ENCODE measurements around the gene RGS5. TPM values are rescaled to one million over a fixed set of nuclear protein-coding genes. Genes with fewer than 3 reads are reported as not detected.

The RGS5 gene
- total and polyA plus RNA-seq, 2 experiments from 2014 or later, result 23.4 to 48.3 TPM

GRCh38 chr1:163182330-163182949, 20.3 kb downstream of the RGS5 start:
- Mint-ChIP-seq H3K4me3 (no peak overlapping the region), H3K36me3 (ENCODE audit: low read depth) (no peaks in the 10 kb centered on the region), H3K9me3 (no peaks in the 10 kb centered on the region), H3K27ac (no peak overlapping the region), H3K4me1 (no peaks in the 10 kb centered on the region), H3K27me3 (ENCODE audit: insufficient read depth, low read depth, poor library complexity) (no peaks in the 10 kb centered on the region)
- H3K27me3 ChIP-seq (ENCODE audit: insufficient read depth), result no peaks in the 10 kb centered on the region
- H3K27ac ChIP-seq (ENCODE audit: low read depth), result no peak overlapping the region
- no peak overlapping the region for H2AFZ ChIP-seq
- H3K4me1 ChIP-seq (ENCODE audit: insufficient read depth), result no peaks in the 10 kb centered on the region
- no peak for DNase-seq (ENCODE audit: low spot score)
- no peaks in the 10 kb centered on the region for H4K20me1 ChIP-seq (replicated peaks; ENCODE audit: insufficient read depth)
- H3K4me3 ChIP-seq, result no peak overlapping the region
- ATAC-seq, result no peak
- no peaks in the 10 kb centered on the region for H3K36me3 ChIP-seq (ENCODE audit: insufficient read depth)
- no peak overlapping the region for H3K4me2 ChIP-seq
- TF ChIP-seq ZNF331 (CRISPR knock-in tag; IDR thresholded peaks at IDR 0.05; ENCODE audit: low read depth) (no peak), REST (IDR thresholded peaks at IDR 0.05; ENCODE audit: unreplicated experiment) (no peak), EZH2 (IDR thresholded peaks at IDR 0.05; ENCODE audit: low read depth, unreplicated experiment) (no peak), STAT1 (IDR thresholded peaks at IDR 0.05; ENCODE audit: unreplicated experiment) (no peak), ZNF114 (CRISPR knock-in tag; IDR thresholded peaks at IDR 0.05) (no peak), JUNB (IDR thresholded peaks at IDR 0.05; ENCODE audit: unreplicated experiment) (no peak), CTCF (conservative IDR thresholded peaks at IDR 0.05; ENCODE audit: low read depth in 2 of 2) (no peak), ZNF462 (CRISPR knock-in tag; IDR thresholded peaks at IDR 0.05) (no peak), NANOG (IDR thresholded peaks at IDR 0.05; ENCODE audit: borderline replicate concordance) (no peak), POLR2AphosphoS5 (IDR thresholded peaks at IDR 0.05; ENCODE audit: low read depth) (no peak), CREB1 (CRISPR knock-in tag; IDR thresholded peaks at IDR 0.05; ENCODE audit: low read depth) (no peak), EZH2phosphoT487 (IDR thresholded peaks at IDR 0.05; ENCODE audit: unreplicated experiment) (no peak), ETS1 (IDR thresholded peaks at IDR 0.05) (no peak)
- no peaks in the 10 kb centered on the region; the same call in 1 of the 2 replicates for H3K9me2 ChIP-seq (ENCODE audit: insufficient read depth)
- no peaks in the 10 kb centered on the region for H3K79me2 ChIP-seq (replicated peaks; ENCODE audit: insufficient read depth)
- H3F3A ChIP-seq (replicated peaks; ENCODE audit: low read depth), result no peaks in the 10 kb centered on the region
